ENCODE results near the gene MAP3K2.

DNA sequence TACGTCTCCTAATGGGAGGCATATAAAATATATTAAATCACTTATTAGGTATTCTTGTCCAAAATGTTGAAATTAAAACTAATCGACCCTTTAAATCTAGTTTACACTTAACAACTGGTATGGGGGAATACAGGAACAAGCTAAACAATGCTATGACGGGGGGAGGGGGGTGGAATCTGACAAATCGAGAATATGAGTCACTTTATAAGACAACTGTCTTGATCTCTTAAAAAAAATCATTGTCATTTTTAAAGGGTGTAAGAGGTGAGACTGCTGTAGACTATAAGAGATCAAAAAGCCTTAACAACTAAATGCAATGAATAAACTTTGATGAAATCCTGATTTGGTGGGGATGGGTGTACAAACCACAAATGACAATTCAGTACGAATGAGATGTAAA is 6.0 kb downstream of the MAP3K2 start:
- TF ChIP-seq CTCF (conservative IDR thresholded peaks at IDR 0.05; ENCODE audit: low read length) (no peak), EZH2phosphoT487 (IDR thresholded peaks at IDR 0.05; ENCODE audit: borderline replicate concordance) (no peak)

Data from Loucy (cell line).